GM12878 (cell line): ENCODE results near the gene MAPKAPK2. TPM values are rescaled to one million over a fixed set of nuclear protein-coding genes. Genes with fewer than 3 reads are reported as not detected.

Experiments
- ATAC-seq: fragments of 200-7000 bp; cut with Tn5 transposase; 3 replicates; pipeline ENCODE4 v1.9.1; 2020; ENCODE audit warnings: mild to moderate bottlenecking, moderate library complexity
- BruUV-seq: library from RNA; stranded (reverse); fragments of 400-500 nt; replicated peaks from 2 replicates; lab custom pipeline; 2021; lab: Mats Ljungman, UMichigan
- CTCF ChIA-PET: fragments of 300-600 bp; sonication (Branson Sonifier 250); formaldehyde crosslinking; extraction: SDS; loops from one replicate; lab custom pipeline; 2021; ENCODE audit warnings: inconsistent platforms; lab: Yijun Ruan, JAX
- POLR2A ChIA-PET: fragments of 350-600 bp; formaldehyde crosslinking; extraction: SDS; loops from one replicate; lab custom pipeline; 2021; ENCODE audit warnings: inconsistent platforms; lab: Charles Lee
- RAD21 ChIA-PET: fragments of 300-600 bp; sonication (Branson Sonifier 250); formaldehyde crosslinking; loops from one replicate; lab custom pipeline; 2023; ENCODE audit warnings: antibody characterized with exemption; ENCODE audit not compliant: unreplicated experiment; lab: Charles Lee
- SMC1A ChIA-PET: fragments of 300-600 bp; sonication (Branson Sonifier 250); formaldehyde crosslinking; loops from one replicate; lab custom pipeline; 2023; ENCODE audit not compliant: unreplicated experiment, uncharacterized antibody; lab: Charles Lee
- DNase-seq: peaks from one replicate; pipeline ENCODE4 v3.0.0-alpha.2; 2011; ENCODE audit warnings: low read depth, low spot score
- FAIRE-seq: peaks from 3 replicates; lab custom pipeline; 2011; peaks lifted over from hg19 to GRCh38; lab: Jason Lieb, UNC
- H2AFZ ChIP-seq: 2 replicates; pipeline ENCODE4 v1.6.0; 2011; ENCODE audit warnings: low read depth, low read length, control low read depth; ENCODE audit not compliant: control insufficient read depth
- H3K27ac ChIP-seq: 2 replicates; pipeline ENCODE4 v1.5.1; 2011; ENCODE audit warnings: control low read depth; ENCODE audit not compliant: control insufficient read depth, insufficient read depth
- H3K27me3 ChIP-seq, 2 experiments: replicated peaks in 1 of 2; 2 replicates each; pipeline versions ENCODE4 v1.6.0 to v1.6.1; 2011; ENCODE audit warnings: low read length in 1 of 2; ENCODE audit not compliant: control insufficient read depth in 2 of 2, insufficient read depth in 2 of 2
- H3K36me3 ChIP-seq, 2 experiments: 2 replicates each; pipeline ENCODE4 v1.5.1; 2011; ENCODE audit warnings: low read length in 1 of 2; ENCODE audit not compliant: control insufficient read depth in 2 of 2, insufficient read depth in 2 of 2
- H3K4me1 ChIP-seq: 2 replicates; pipeline ENCODE4 v1.6.1; 2011; ENCODE audit warnings: mild to moderate bottlenecking, low read length, moderate library complexity, mixed read lengths; ENCODE audit not compliant: control insufficient read depth, insufficient read depth
- H3K4me2 ChIP-seq: 2 replicates; pipeline ENCODE4 v1.6.0; 2011; ENCODE audit warnings: control low read depth; ENCODE audit not compliant: control insufficient read depth, insufficient read depth
- H3K4me3 ChIP-seq: fragments of 200-600 bp; sonication (generic); 2 replicates; pipeline ENCODE4 v1.5.1; 2016
- H3K79me2 ChIP-seq: 2 replicates; pipeline ENCODE4 v1.6.0; 2011; ENCODE audit warnings: low read length; ENCODE audit not compliant: control insufficient read depth, insufficient read depth
- H3K9ac ChIP-seq: 2 replicates; pipeline ENCODE4 v1.8.0; 2011; ENCODE audit warnings: low read length, control low read depth, mixed read lengths; ENCODE audit not compliant: control insufficient read depth, insufficient read depth
- H3K9me3 ChIP-seq: replicated peaks from 3 replicates; pipeline ENCODE4 v1.5.1; 2011; ENCODE audit warnings: mild to moderate bottlenecking, low read length; ENCODE audit not compliant: control insufficient read depth, insufficient read depth
- H4K20me1 ChIP-seq: 2 replicates; pipeline ENCODE4 v1.6.0; 2011; ENCODE audit not compliant: control insufficient read depth, insufficient read depth
- ASH2L ChIP-seq: fragments of 300-600, 200-600 bp; sonication (generic); IDR thresholded peaks from 2 replicates; pipeline ENCODE4 v1.6.1; 2017; ENCODE audit warnings: low read depth, mild to moderate bottlenecking, borderline replicate concordance
- FOS ChIP-seq: IDR thresholded peaks from 3 replicates; pipeline ENCODE4 v1.6.1; 2011; ENCODE audit warnings: borderline replicate concordance; ENCODE audit not compliant: insufficient read length; ENCODE audit errors: extremely low read depth
- GATAD2B ChIP-seq: fragments of 450-650 bp; conservative IDR thresholded peaks from 2 replicates; pipeline ENCODE4 v1.6.1; 2017; ENCODE audit warnings: low read depth, mild to moderate bottlenecking, moderate library complexity
- MYC ChIP-seq: IDR thresholded peaks from 2 replicates; pipeline ENCODE4 v1.6.1; 2011; ENCODE audit warnings: mild to moderate bottlenecking, low read length, moderate library complexity, inconsistent platforms; ENCODE audit not compliant: insufficient read depth, insufficient replicate concordance, insufficient read length, severe bottlenecking
- NFXL1 ChIP-seq: fragments of 450-650 bp; IDR thresholded peaks from 2 replicates; pipeline ENCODE4 v1.6.1; 2017; ENCODE audit warnings: antibody characterized with exemption, mild to moderate bottlenecking, borderline replicate concordance
- NR2C2 ChIP-seq: IDR thresholded peaks from 2 replicates; pipeline ENCODE4 v1.6.1; 2011; ENCODE audit warnings: borderline replicate concordance, low read depth; ENCODE audit not compliant: control insufficient read depth, insufficient read length
- SIN3A ChIP-seq: IDR thresholded peaks from 2 replicates; pipeline ENCODE4 v1.6.1; 2012; ENCODE audit warnings: low read depth, low read length, improper control_type of control experiment
- WGBS: methylation state at CpG from one replicate; pipeline ENCODE4 v1.1.6; 2016; ENCODE audit warnings: low lambda C conversion rate; ENCODE audit not compliant: insufficient replicate concordance, insufficient coverage; ENCODE audit errors: missing lambda C conversion rate; 5-methylcytosine and 5-hydroxymethylcytosine counted together
- in situ Hi-C: fragments of 300-500 bp; cut with MboI; formaldehyde crosslinking; loops from 9 replicates; pipeline ENCODE4 v1.14.3; 2018; ENCODE audit warnings: mixed read lengths
- intact Hi-C: fragments of 100-400 bp; cut with micrococcal nuclease; formaldehyde crosslinking; loops from one replicate; pipeline ENCODE4 v1.14.2; 2022; ENCODE audit not compliant: unreplicated experiment
- polyA plus RNA-seq, 11 experiments: library from polyadenylated mRNA; depleted of rRNA in 4 of 11; unstranded in 6 of 11; stranded (reverse) in 5 of 11; fragments of >200 nt; fragmentation: Nextera tagmentation in 4 of 11; fragmentation: Illumina TruSeq in 1 of 11; extraction: Ambion mirVana in 4 of 11; extraction: Trizol in 1 of 11; gene quantifications; 1 replicate in 1 of 11; 2 replicates in 10 of 11; pipeline versions ENCODE4 v1.2.1 to v1.2.3, GENCODE V29; 2011 to 2016; ENCODE audit warnings: inconsistent platforms in 2 of 11, missing spikeins in 2 of 11, low read depth in 1 of 11
- total RNA-seq, 4 experiments: library from RNA; depleted of rRNA in 3 of 4; stranded (reverse); fragments of >200 nt in 3 of 4; fragmentation: Illumina TruSeq in 1 of 4; extraction: Trizol in 1 of 4; gene quantifications; 2 replicates each; pipeline versions ENCODE4 v1.2.1 to v1.2.3, GENCODE V29; 2013 to 2021

MAPKAPK2 gene
- total and polyA plus RNA-seq, 10 of the 15 experiments (the other 5 are each of a cell fraction or from before 2014, with no cell fraction given) = 0.72 to 92.2 (median 49.3) TPM

DNA sequence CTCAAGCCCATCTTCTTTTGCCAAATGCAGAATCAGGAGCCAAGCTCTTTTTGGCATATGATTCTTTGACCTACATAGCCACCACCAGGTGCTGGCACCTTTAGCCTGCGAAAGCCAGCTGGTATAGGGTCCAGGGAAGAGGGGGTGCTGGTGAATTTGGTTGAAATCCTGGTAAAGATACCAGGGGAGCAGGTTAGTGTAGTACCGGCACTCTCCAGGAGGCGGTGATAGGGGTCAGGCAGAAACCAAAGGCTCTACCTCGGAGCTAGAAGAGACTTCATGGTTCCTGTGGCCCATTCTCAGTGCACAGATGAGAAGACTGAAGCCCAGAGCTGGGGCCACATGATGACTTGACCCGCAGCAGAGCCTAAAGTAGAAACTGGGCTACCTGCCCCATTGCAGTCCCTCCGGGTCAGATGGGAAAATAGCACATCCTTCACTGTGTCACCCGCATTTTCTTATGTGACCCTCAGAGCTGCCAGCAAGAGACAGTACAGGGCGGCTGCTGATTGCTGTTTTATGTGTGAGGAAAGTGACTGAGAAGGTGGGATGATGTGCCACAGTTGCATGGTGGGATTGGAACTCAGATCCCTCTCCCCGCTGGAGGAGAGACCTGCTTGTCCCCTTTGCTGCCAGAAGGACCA, 49.9 kb downstream of the MAPKAPK2 start (continued):
- no peak for TF ChIP-seq GATAD2B

DNA sequence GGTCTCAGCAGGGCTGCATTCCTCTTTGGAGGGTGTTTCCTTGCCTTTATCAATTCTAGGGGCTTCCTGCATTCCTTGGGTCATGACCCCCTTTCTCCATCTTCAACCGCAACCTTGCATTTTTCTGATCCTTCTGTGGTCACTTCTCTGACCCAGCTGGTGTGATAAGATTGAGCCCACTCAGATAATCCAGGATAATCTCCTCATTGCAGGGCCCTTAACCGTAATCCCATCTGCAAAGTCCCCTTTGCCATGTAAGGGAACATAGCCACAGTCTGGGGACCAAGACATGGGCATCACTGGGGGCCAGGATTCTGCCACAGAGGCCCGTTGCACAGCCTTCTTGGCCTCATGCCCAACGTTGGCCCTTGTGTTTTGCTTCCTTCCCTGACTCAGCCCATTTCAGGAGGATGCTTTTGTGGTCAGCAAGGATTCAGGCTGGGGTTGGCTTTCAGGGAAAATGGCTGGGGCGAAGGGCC, 50.9 kb downstream of the MAPKAPK2 start:
- no peak overlapping the region for H3K4me2 ChIP-seq
- H2AFZ ChIP-seq = no peak overlapping the region
- no peaks in the 10 kb centered on the region for H3K27me3 ChIP-seq
- H3K4me1 ChIP-seq = peaks cover 36% of the 10 kb centered on the region
- SMC1A ChIA-PET = interaction anchor here (0.6 to 6.4 kb wide), 37 partner anchors 8 to 247 kb away, joined by 3 to 417 read pairs (median 6); partner anchors contain the start of genes IL10 and IL19
- DNase-seq = no peak
- BruUV-seq = no TSS peak
- H3K27ac ChIP-seq = no peak overlapping the region
- no peak overlapping the region for H3K4me3 ChIP-seq
- FAIRE-seq = no peak
- RAD21 ChIA-PET = interaction anchor here (0.6 to 9.3 kb wide), 30 partner anchors 10 to 335 kb away, joined by 3 to 297 read pairs (median 6); partner anchors contain the start of genes DYRK3, IL10, IL19 and IL20
- no peak for TF ChIP-seq NFXL1
- TF ChIP-seq MYC = no peak
- no peak for TF ChIP-seq FOS
- no peak for TF ChIP-seq NR2C2
- TF ChIP-seq SIN3A = no peak
- TF ChIP-seq ASH2L = no peak
- H3K36me3 ChIP-seq = peaks cover 26 to 37% of the 10 kb centered on the region in 2 experiments
- H4K20me1 ChIP-seq = peaks cover 3% of the 10 kb centered on the region
- H3K9me3 ChIP-seq = no peaks in the 10 kb centered on the region
- WGBS = 65% methylated on average over 5 of the region's 5 CpGs
- CTCF ChIA-PET = interaction anchor here (0.9 to 20.3 kb wide), 37 partner anchors 10 to 341 kb away, joined by 3 to 805 read pairs (median 5); partner anchors contain the start of genes DYRK3, FCMR, IL10 and IL19
- ATAC-seq = no peak
- intact Hi-C loops (loop anchor here (2.0 to 5.0 kb wide), 3 partner anchors 177 to 677 kb away; no protein-coding TSS in a partner anchor), in situ Hi-C loops (loop anchor here (5.0 kb wide), 2 partner anchors 37 to 67 kb away; partner anchors contain the start of genes IL10 and IL19)
- POLR2A ChIA-PET = interaction anchor here (1.1 to 3.5 kb wide), 6 partner anchors 9 to 177 kb away, joined by 3 to 24 read pairs (median 5); partner anchors contain the start of gene IL19
- no peak overlapping the region for H3K9ac ChIP-seq
- H3K79me2 ChIP-seq = no peaks in the 10 kb centered on the region
